NCI-H345 treated with DMSO at 0.1 percent for 48 hours (cell line): Measurements from ENCODE around the gene AKIRIN2.
"Not testable (repeated sequence)": the region's sequence is repeated elsewhere in the genome, so short reads cannot be mapped to it uniquely, and the experiment has no call there.

ENCODE experiments used
- DNase-seq: peaks from one replicate; lab custom pipeline; 2025; ENCODE audit not compliant: unreplicated experiment; lab: John Stamatoyannopoulos, UW

AKIRIN2 gene

GRCh38 chr6:87718662-87719433 is 16.8 kb upstream of the AKIRIN2 start:
- DNase-seq = no peak

GRCh38 chr6:87716928-87717614 is 15.0 kb upstream of the AKIRIN2 start:
- no peak for DNase-seq

GRCh38 chr6:87714093-87714842 is 12.2 kb upstream of the AKIRIN2 start:
- no peak for DNase-seq

DNA sequence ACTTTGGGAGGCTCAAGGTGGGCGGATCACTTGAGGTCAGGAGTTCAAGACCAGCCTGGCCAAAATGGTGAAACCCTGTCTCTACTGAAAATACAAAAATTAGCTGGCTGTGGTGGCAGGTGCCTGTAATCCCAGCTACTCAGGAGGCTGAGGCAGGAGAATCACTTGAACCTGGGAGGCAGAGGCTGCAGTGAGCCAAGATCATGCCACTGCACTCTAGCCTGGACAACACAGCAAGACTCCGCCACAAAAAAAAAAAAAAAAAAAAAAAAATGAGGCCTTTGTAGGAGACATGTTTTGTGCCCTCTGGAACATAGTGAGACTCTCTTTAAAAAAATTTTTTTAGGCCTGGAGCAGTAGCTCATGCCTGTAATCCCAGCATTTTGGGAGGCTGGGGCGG is 10.7 kb upstream of the AKIRIN2 start:
- not testable (repeated sequence) for DNase-seq

DNA sequence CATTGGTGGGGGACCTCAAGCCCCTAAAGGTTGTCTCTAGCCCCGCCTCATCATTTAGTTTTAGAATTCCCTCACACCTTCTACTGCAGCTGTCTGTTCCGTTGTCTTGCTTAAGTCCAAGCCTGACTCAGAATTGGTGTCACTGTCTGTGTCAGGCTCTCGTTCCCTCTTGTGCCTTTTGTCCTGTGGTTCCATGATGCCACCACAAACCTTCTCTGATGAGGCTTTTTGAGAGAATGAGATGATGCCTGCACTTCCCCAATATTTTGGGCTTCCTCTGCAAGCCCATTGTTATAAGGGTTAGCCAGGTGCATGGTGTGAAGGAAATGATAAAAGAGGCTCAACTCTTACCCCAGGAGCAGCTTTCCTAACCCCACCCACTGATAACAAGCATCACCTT is 8.1 kb upstream of the AKIRIN2 start:
- no peak for DNase-seq

DNA sequence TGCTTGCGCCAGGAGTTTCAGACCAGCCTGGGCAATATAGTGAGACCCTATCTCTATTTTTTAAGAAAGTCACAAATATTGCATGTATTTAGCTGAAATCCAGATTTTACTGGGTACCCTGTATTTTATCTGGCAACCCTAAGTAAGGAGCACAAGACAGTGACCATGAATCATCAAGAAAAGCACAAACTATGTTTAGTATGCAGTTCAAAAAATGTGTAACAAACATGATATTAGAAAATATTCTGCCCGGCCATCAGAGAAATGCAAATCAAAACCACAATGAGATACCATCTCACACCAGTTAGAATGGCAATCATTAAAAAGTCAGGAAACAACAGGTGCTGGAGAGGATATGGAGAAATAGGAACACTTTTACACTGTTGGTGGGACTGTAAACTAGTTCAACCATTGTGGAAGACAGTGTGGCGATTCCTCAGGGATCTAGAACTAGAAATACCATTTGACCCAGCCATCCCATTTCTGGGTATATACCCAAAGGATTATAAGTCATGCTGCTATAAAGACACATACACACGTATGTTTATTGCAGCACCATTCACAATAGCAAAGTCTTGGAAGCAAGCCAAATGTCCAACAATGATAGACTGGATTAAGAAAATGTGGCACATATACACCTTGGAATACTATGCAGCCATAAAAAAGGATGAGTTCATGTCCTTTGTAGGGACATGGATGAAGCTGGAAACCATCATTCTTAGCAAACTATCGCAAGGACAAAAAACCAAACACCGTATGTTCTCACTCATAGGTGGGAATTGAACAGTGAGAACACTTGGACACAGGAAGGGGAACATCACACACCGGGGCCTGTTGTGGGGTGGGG is 6.8 kb upstream of the AKIRIN2 start:
- not testable (repeated sequence) for DNase-seq

- DNase-seq = no peak
Observed at GRCh38 chr6:87706187-87706966, 4.3 kb upstream of the AKIRIN2 start.

DNA sequence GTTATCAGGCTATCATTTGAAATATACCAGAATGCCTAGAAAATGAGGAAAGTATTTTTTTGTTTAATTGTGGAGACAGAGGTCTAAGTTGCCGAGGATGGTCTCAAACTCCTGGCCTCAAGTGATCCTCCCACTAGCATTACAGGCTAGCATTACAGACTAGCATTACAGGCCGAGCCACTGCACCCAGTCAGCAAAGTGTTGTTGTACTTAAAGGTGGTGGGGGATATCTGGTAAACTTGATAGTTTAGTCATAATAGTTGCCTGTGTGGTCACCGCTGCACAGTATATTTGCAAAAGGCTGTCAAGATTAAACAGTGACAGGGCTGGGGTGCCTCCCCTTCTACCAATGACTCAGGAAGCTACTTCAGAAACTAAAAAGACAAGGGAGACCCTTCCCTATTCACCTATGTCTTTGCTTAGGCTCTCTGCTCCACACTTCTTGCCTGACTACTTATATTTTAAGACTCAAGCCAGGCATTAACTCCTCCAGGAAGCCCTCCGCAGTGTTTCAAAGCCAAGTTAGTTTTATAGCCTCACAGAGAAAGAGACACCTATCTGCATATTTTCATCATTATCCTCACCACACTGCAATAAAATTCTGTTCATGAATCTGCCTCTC is 3.1 kb upstream of the AKIRIN2 start:
- DNase-seq = no peak

DNA sequence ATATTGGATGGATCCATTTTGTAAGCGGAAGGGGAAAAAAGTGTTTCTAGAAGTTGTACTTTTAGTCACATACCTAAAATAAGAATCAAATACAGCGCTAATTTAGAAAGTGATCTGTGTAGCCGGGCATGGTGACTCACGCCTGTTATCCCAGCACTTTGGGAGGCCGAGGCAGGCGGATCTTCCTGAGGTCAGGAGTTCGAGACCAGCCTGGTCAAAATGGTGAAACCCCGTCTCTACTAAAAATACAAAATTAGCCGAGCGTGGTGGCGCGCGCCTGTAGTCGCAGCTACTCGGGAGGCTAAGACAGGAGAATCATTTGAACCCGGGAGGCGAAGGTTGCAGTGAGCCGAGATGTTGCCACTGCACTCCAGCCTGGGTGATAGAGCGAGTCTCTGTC is 1.0 kb upstream of the AKIRIN2 start:
- not testable (repeated sequence) for DNase-seq

DNA sequence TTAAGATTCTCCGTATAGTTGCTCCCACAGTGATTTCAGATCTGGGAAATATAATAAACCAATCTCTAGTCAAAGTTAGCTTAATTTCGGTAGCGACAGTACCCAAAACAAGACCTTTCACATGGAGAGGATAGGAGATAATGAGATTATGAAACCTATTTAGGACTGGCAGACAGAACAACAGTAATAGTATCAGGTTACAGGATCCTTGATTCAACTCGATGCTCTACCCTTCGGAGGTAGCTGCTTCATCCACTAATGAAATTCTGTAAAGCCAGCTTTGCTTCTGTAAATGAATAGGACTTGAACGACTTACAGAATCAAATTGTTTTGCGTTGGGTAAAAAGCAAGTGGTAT is 534 bp upstream of the AKIRIN2 start:
- DNase-seq = peak; percentile 82

DNA sequence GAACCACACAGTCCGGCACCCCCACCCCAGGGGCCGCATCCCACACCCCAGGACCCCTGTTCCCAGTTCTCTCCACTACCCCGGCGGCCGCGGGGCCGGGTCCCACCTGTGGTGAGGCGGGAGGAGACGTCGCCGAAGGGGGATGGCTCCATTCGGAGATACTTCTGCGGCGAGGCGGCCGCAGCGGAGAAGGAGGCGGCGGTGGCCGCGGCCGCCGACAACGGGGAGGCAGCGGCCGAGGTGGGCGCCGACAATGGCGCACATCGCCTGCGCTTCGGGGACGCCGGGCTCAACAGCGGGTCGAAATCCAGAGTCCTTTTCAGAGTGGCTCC is 723 bp downstream of the AKIRIN2 start:
- no peak for DNase-seq

GRCh38 chr6:87700397-87701343 is 1.4 kb downstream of the AKIRIN2 start:
- DNase-seq = peak; percentile 35

- no peak for DNase-seq
Observed at GRCh38 chr6:87699576-87699975, 2.5 kb downstream of the AKIRIN2 start.

- DNase-seq = no peak
Observed at GRCh38 chr6:87698547-87699006, 3.5 kb downstream of the AKIRIN2 start.

DNA sequence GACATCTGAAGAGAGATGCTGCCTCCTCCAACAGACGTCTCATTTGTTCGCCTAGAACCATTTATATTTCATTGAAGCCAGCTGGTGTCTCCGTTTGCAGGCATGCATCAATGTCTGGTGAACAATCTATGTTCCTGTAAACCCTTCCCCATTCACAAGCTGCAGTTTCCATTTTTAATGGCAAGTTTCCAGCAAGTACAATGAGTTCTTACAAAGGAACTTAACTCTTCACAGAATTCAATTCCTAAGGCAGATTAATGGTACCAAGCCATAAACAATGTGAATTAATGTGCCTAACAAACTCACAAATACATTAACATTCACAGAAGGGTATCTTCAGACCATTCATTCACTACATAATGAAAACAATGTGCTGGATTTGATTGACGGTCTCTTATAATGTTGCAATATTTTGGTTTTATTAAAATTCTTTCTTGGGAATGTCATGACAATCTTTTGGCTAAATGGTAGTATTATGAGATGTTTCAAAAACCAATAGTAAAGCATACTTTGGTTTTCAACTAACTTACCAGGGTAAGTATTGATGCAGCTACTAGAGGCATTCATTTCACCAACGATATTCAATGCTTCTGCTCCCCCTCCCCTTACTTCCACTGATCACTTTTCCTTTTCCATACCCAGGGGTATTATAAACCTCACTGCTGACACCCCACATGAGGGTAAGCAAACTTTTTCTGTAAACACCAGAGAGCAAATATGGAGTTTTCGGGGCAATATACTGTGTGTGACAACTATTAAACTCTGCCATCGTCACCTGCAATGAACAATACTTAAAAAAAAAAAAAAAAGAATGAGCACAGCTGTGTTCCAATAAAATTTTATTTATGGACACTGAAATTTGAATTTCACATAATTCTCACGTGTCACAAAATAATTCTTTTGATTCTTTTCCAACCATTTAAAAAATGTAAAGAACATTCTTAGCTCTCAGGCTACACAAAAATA is 4.2 kb downstream of the AKIRIN2 start:
- peak; percentile 25 for DNase-seq

- DNase-seq = not testable (repeated sequence)
Observed at GRCh38 chr6:87696817-87697216, 5.2 kb downstream of the AKIRIN2 start.

DNA sequence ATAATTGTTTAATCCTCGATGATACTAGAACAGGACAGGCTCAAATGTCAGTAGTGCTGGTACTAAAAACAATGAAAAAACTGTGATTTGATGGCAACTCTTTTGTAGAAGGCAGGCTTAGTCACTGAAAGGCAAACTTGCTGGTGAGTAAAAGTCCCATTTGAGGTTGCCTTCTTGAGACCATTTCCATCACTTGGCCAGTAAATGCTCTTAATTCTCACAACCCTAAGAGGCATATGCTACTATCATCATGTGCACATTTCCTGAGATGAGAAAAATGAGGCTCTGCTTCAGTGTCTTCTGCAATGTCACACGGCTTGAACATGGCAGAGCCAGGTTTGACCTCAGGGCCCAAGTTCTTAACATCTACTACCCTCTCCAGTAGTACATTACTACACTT is 9.9 kb downstream of the AKIRIN2 start:
- DNase-seq = no peak

DNA sequence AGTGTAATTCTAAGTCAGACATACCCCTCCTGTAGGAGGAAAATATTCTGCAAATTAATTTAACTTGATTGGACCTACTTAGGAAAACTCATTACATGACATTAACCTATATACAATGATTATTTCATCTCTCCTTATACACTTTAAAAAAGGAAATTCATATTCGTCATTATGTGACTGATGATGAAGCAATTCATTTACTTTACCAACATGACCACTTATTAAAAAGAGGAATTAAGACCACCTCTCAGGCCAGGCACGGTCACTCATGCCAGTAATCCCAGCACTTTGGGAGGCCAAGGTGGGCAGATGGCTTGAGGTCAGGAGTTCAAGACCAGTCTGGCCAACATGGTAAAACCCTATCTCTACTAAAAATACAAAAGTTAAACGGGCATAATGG is 11.6 kb downstream of the AKIRIN2 start:
- DNase-seq = no peak
